ENCODE results near the gene SLC27A5. TPM values are rescaled to one million over a fixed set of nuclear protein-coding genes. Genes with fewer than 3 reads are reported as not detected.
"Not testable (repeated sequence)": the region's sequence is repeated elsewhere in the genome, so short reads cannot be mapped to it uniquely, and the experiment has no call there.

Gene SLC27A5
- polyA plus RNA-seq, 1 of the 3 experiments (the other 2 are of a cell fraction), result 57.3 TPM

- Histone ChIP-seq H3K9ac (no peak overlapping the region), H3K79me2 (ENCODE audit: insufficient read depth) (no peaks in the 10 kb centered on the region), H3K4me1 (ENCODE audit: control insufficient read depth in 1 of 2, insufficient read depth in 2 of 2, low read depth in 1 of 2, low read length in 1 of 2) (no peaks in the 10 kb centered on the region; a peak in 1 of 4 replicates), H3F3A (replicated peaks; ENCODE audit: insufficient read depth) (no peaks in the 10 kb centered on the region), H4K20me1 (ENCODE audit: insufficient read depth) (no peaks in the 10 kb centered on the region), H3K4me2 (no peak overlapping the region), H3K27ac (ENCODE audit: low read depth in 2 of 2, low read length in 1 of 2) (no peak overlapping the region), H3K4me3 (ENCODE audit: low read depth in 2 of 2, low read length in 1 of 2) (no peak overlapping the region), H3K9me2 (no peaks in the 10 kb centered on the region), H3K27me3 (ENCODE audit: insufficient read depth) (no peaks in the 10 kb centered on the region), H3K9me3 (no peaks in the 10 kb centered on the region), H2AFZ (ENCODE audit: low read depth) (no peak overlapping the region), H3K36me3 (replicated peaks in 1 of 2; ENCODE audit: control insufficient read depth in 1 of 2, insufficient read depth in 2 of 2, low read length in 1 of 2) (no peaks in the 10 kb centered on the region)
- CTCF ChIA-PET, result no interaction called here
- TF ChIP-seq EZH2phosphoT487 (IDR thresholded peaks at IDR 0.05; ENCODE audit: borderline replicate concordance, low read depth) (no peak), GABPA (IDR thresholded peaks at IDR 0.05; ENCODE audit: low read depth) (no peak), MAX (IDR thresholded peaks at IDR 0.05; ENCODE audit: low read depth) (no peak), RCOR1 (IDR thresholded peaks at IDR 0.05; ENCODE audit: low read length) (no peak), FOXJ3 (CRISPR knock-in tag; IDR thresholded peaks at IDR 0.05) (no peak)
- TF ChIP-seq, protein P1, sequence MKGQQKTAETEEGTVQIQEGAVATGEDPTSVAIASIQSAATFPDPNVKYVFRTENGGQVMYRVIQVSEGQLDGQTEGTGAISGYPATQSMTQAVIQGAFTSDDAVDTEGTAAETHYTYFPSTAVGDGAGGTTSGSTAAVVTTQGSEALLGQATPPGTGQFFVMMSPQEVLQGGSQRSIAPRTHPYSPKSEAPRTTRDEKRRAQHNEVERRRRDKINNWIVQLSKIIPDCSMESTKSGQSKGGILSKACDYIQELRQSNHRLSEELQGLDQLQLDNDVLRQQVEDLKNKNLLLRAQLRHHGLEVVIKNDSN (IDR thresholded peaks at IDR 0.05; ENCODE audit: borderline replicate concordance, low read depth), result no peak
- 92% methylated on average over 14 of the region's 14 CpGs for WGBS (ENCODE audit: low lambda C conversion rate)
- POLR2A ChIA-PET, result no interaction called here
- no peak for DNase-seq
Measured at GRCh38 chr19:58492265-58492664, 19.5 kb downstream of the SLC27A5 start.

- TF ChIP-seq RAD21 (IDR thresholded peaks at IDR 0.05; ENCODE audit: low read length), result no peak
- TF ChIP-seq, protein P1 (IDR thresholded peaks at IDR 0.05; ENCODE audit: borderline replicate concordance, low read depth), result no peak
- TF ChIP-seq EP300 (IDR thresholded peaks at IDR 0.05; ENCODE audit: borderline replicate concordance in 1 of 2, low read depth in 1 of 2, low read length in 1 of 2), result no peak
- Histone ChIP-seq H3K36me3 (replicated peaks in 1 of 2; ENCODE audit: control insufficient read depth in 1 of 2, insufficient read depth in 2 of 2, low read length in 1 of 2) (no peaks in the 10 kb centered on the region), H3K9ac (no peak overlapping the region), H3K27me3 (ENCODE audit: insufficient read depth) (no peaks in the 10 kb centered on the region), H3K27ac (ENCODE audit: low read depth in 2 of 2, low read length in 1 of 2) (no peak overlapping the region), H3K4me3 (ENCODE audit: low read depth in 2 of 2, low read length in 1 of 2) (no peak overlapping the region), H3K4me2 (no peak overlapping the region), H3K79me2 (ENCODE audit: insufficient read depth) (no peaks in the 10 kb centered on the region), H3K9me2 (no peaks in the 10 kb centered on the region), H3K9me3 (no peaks in the 10 kb centered on the region), H3F3A (replicated peaks; ENCODE audit: insufficient read depth) (no peaks in the 10 kb centered on the region), H3K4me1 (ENCODE audit: control insufficient read depth in 1 of 2, insufficient read depth in 2 of 2, low read depth in 1 of 2, low read length in 1 of 2) (no peaks in the 10 kb centered on the region), H4K20me1 (ENCODE audit: insufficient read depth) (no peaks in the 10 kb centered on the region), H2AFZ (ENCODE audit: low read depth) (no peak overlapping the region)
- no peak for DNase-seq
- ChIA-PET CTCF (no interaction called here), POLR2A (no interaction called here)
- WGBS (ENCODE audit: low lambda C conversion rate), result 88% methylated on average over 5 of the region's 5 CpGs
Measured at GRCh38 chr19:58491393-58491792, 20.4 kb downstream of the SLC27A5 start.

DNA sequence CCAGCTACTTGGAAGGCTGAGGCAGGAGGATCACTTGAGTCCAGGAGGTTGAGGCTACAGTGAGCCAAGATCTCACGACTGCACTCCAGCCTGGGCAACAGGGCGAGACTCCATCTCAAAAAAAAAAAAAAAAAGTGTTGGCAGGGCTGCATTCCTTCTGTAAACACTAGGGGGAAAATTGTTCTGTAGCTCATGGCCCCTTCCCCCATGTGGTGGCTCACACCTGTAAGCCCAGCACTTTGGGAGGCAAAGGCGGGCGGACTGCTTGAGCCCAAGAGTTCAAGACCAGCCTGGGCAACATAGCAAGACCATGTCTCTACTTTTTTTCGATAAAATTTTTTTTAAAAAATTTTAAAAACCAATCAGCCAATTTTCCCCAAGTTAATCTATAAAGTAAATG is 27.4 kb downstream of the SLC27A5 start:
- H4K20me1 ChIP-seq (ENCODE audit: insufficient read depth); H3K4me2 ChIP-seq; H3K27ac ChIP-seq (ENCODE audit: low read depth in 2 of 2, low read length in 1 of 2); DNase-seq; H3K9me2 ChIP-seq; POLR2A ChIA-PET; H2AFZ ChIP-seq (ENCODE audit: low read depth); H3K9me3 ChIP-seq; H3K79me2 ChIP-seq (ENCODE audit: insufficient read depth); H3F3A ChIP-seq (replicated peaks; ENCODE audit: insufficient read depth); H3K4me3 ChIP-seq (ENCODE audit: low read depth in 2 of 2, low read length in 1 of 2); H3K27me3 ChIP-seq (ENCODE audit: insufficient read depth); H3K4me1 ChIP-seq (ENCODE audit: control insufficient read depth in 1 of 2, insufficient read depth in 2 of 2, low read depth in 1 of 2, low read length in 1 of 2); H3K9ac ChIP-seq: not testable (repeated sequence)
- CTCF ChIA-PET, result interaction anchor here (0.8 to 1.4 kb wide), 2 partner anchors 11 to 35 kb away, joined by 3 to 4 read pairs; no protein-coding TSS in a partner anchor
- peaks cover 0 to 12% of the 10 kb centered on the region in 2 experiments for H3K36me3 ChIP-seq (replicated peaks in 1 of 2; ENCODE audit: control insufficient read depth in 1 of 2, insufficient read depth in 2 of 2, low read length in 1 of 2)
- 85% methylated on average over 5 of the region's 5 CpGs for WGBS (ENCODE audit: low lambda C conversion rate)
- TF ChIP-seq, protein P2, sequence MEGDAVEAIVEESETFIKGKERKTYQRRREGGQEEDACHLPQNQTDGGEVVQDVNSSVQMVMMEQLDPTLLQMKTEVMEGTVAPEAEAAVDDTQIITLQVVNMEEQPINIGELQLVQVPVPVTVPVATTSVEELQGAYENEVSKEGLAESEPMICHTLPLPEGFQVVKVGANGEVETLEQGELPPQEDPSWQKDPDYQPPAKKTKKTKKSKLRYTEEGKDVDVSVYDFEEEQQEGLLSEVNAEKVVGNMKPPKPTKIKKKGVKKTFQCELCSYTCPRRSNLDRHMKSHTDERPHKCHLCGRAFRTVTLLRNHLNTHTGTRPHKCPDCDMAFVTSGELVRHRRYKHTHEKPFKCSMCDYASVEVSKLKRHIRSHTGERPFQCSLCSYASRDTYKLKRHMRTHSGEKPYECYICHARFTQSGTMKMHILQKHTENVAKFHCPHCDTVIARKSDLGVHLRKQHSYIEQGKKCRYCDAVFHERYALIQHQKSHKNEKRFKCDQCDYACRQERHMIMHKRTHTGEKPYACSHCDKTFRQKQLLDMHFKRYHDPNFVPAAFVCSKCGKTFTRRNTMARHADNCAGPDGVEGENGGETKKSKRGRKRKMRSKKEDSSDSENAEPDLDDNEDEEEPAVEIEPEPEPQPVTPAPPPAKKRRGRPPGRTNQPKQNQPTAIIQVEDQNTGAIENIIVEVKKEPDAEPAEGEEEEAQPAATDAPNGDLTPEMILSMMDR (IDR thresholded peaks at IDR 0.05), result peak; percentile 30; the same call in 1 of the 2 replicates

Measured in SK-N-SH (cell line).